Measurements from ENCODE around the gene IPO11.

IPO11 gene

GRCh38 chr5:62594364-62594984 is 181.9 kb downstream of the IPO11 start:
- Mint-ChIP-seq H3K36me3 (ENCODE audit: low read depth) (peaks cover 35% of the 10 kb centered on the region), H3K4me1 (no peaks in the 10 kb centered on the region), H3K27ac (no peak overlapping the region), H3K9me3 (no peaks in the 10 kb centered on the region), H3K27me3 (ENCODE audit: low read depth) (no peaks in the 10 kb centered on the region), H3K4me3 (no peak overlapping the region)
- TF ChIP-seq, protein P1, sequence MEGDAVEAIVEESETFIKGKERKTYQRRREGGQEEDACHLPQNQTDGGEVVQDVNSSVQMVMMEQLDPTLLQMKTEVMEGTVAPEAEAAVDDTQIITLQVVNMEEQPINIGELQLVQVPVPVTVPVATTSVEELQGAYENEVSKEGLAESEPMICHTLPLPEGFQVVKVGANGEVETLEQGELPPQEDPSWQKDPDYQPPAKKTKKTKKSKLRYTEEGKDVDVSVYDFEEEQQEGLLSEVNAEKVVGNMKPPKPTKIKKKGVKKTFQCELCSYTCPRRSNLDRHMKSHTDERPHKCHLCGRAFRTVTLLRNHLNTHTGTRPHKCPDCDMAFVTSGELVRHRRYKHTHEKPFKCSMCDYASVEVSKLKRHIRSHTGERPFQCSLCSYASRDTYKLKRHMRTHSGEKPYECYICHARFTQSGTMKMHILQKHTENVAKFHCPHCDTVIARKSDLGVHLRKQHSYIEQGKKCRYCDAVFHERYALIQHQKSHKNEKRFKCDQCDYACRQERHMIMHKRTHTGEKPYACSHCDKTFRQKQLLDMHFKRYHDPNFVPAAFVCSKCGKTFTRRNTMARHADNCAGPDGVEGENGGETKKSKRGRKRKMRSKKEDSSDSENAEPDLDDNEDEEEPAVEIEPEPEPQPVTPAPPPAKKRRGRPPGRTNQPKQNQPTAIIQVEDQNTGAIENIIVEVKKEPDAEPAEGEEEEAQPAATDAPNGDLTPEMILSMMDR (IDR thresholded peaks at IDR 0.05; ENCODE audit: unreplicated experiment in 3 of 3) = no peak

DNA sequence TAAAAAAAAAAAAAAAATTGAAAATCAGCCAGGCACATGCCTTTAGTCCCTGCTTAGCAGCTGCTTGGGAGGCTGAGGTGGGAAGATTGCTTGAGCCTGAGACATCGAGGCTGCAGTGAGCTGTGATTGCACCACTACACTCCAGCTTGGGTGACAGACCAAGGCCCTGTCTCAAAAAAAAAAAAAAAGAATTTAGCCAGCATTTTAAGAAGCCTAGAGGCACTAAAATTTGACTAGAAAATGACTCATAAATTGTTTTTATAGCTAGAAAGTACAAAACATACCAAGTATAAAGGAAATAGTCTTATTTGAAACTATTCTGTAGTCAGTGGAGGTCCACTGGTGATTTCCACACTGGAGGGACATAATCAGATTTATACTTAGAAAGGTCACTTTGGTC is 183.5 kb downstream of the IPO11 start:
- Mint-ChIP-seq H3K9me3 (no peaks in the 10 kb centered on the region), H3K36me3 (ENCODE audit: low read depth) (peaks cover 32% of the 10 kb centered on the region), H3K4me1 (no peaks in the 10 kb centered on the region), H3K4me3 (no peak overlapping the region), H3K27ac (no peak overlapping the region), H3K27me3 (ENCODE audit: low read depth) (no peaks in the 10 kb centered on the region)
- TF ChIP-seq, protein P1 (IDR thresholded peaks at IDR 0.05; ENCODE audit: unreplicated experiment in 3 of 3) = no peak

GRCh38 chr5:62596691-62597090 is 184.1 kb downstream of the IPO11 start:
- TF ChIP-seq, protein P1 (IDR thresholded peaks at IDR 0.05; ENCODE audit: unreplicated experiment in 3 of 3) = no peak
- Mint-ChIP-seq H3K27me3 (ENCODE audit: low read depth) (no peaks in the 10 kb centered on the region), H3K9me3 (no peaks in the 10 kb centered on the region), H3K4me1 (no peaks in the 10 kb centered on the region), H3K36me3 (ENCODE audit: low read depth) (peaks cover 26% of the 10 kb centered on the region), H3K4me3 (no peak overlapping the region), H3K27ac (no peak overlapping the region)

DNA sequence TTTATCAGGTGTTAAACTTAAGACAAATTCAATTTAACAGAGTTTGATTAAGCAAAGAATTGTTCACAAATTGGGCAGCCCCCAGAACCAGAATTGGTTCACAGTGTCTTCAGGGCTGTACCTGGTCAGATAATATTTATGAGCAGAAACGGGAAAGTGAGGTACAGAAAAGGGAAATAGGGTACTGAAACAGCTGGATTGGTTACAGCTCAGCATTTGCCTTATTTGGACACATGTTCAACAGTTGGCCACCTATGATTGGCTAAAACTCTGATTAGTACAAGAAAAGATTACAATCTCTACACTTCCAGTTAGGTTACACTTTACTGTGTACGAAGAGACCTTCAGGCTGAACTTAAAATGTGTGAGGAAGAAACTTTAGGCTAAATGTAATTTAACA is 184.8 kb downstream of the IPO11 start:
- H3K36me3 Mint-ChIP-seq (ENCODE audit: low read depth) = peaks cover 20% of the 10 kb centered on the region
- TF ChIP-seq, protein P1 (IDR thresholded peaks at IDR 0.05; ENCODE audit: unreplicated experiment in 3 of 3) = no peak

DNA sequence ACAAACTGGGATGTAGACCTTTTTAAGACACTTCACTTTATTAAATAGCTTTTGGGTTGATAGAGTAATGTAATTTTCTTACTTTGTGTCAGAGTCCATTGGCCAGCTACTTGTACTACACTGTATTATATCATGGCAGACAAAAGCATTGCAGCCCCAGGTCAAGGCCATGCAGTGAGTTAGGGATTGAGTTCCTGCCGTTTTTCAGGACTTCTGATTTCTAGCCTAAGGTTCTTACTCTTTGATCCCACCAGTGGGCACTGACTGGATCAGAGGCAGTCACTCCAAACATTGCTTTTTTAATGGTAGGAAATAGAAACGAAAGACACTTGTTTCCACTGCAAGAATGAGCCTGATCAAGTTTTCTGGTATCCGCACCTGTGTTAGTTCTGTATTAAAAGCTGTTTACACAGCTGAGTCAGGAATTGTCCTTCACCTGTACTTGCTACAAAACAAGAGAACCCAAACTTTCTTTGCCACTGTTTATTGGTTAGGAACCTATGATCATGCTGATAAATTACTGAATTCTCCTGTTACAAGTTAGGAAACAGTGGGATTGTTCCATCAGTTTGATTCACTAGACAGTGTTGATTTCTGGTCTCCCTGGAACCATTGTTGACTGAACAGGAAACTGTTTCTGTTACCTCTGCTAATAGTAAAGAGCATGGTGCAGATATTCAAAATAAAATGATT is 188.1 kb downstream of the IPO11 start:
- Mint-ChIP-seq H3K27me3 (ENCODE audit: low read depth) (no peaks in the 10 kb centered on the region), H3K4me3 (no peak overlapping the region), H3K27ac (no peak overlapping the region), H3K4me1 (no peaks in the 10 kb centered on the region), H3K36me3 (ENCODE audit: low read depth) (peaks cover 4% of the 10 kb centered on the region), H3K9me3 (no peaks in the 10 kb centered on the region)
- TF ChIP-seq, protein P1 (IDR thresholded peaks at IDR 0.05; ENCODE audit: unreplicated experiment in 3 of 3) = no peak

More for the DNA sequence above, 184.8 kb downstream of the IPO11 start:
- no peaks in the 10 kb centered on the region for H3K27me3 Mint-ChIP-seq (ENCODE audit: low read depth)
- no peak overlapping the region for H3K27ac Mint-ChIP-seq
- H3K4me1 Mint-ChIP-seq = no peaks in the 10 kb centered on the region
- no peaks in the 10 kb centered on the region for H3K9me3 Mint-ChIP-seq
- no peak overlapping the region for H3K4me3 Mint-ChIP-seq

DNA sequence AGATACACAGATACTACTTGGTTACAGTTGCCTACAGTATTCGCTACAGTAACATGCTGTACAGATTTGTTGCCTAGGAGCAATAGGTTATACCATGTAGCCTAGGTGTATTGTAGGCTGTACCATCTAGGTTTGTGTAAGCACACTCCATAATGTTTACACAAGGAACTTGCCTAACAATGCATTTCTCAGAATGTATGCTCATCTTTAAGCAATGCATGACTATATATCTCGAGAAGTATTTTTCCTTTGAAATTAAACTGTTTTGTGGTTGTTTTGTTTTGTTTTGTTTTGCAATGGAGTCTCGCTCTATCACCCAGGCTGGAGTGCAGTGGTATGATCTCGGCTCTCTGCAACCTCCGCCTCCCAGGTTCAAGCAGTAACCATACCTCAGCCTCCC is 191.4 kb downstream of the IPO11 start:
- Mint-ChIP-seq H3K4me1 (no peaks in the 10 kb centered on the region), H3K9me3 (no peaks in the 10 kb centered on the region), H3K27ac (no peak overlapping the region), H3K4me3 (no peak overlapping the region), H3K36me3 (ENCODE audit: low read depth) (peaks cover 15% of the 10 kb centered on the region), H3K27me3 (ENCODE audit: low read depth) (no peaks in the 10 kb centered on the region)
- TF ChIP-seq, protein P1 (IDR thresholded peaks at IDR 0.05; ENCODE audit: unreplicated experiment in 3 of 3) = no peak

Measured in nephron (organoid).